Gastrocnemius medialis (tissue), 4 donors: ENCODE measurements around the gene NUTM2A.
"Not testable (repeated sequence)": the region's sequence is repeated elsewhere in the genome, so short reads cannot be mapped to it uniquely, and the experiment has no call there.

ENCODE experiments used
- CTCF ChIP-seq, 5 experiments: fragments of 450-650 bp in 3 of 5; fragments of 200-600 bp in 2 of 5; sonication (generic) in 2 of 5; IDR thresholded peaks in 4 of 5; conservative IDR thresholded peaks in 1 of 5; 1 replicate in 4 of 5; 2 replicates in 1 of 5; pipeline ENCODE4 v1.5.1; 2016 to 2019; ENCODE audit warnings: antibody characterized with exemption in 5 of 5, mild to moderate bottlenecking in 3 of 5, moderate library complexity in 3 of 5
- POLR2A ChIP-seq, 2 donors: fragments of 450-650 bp; IDR thresholded peaks; one replicate each; pipeline ENCODE4 v1.6.1; 2017; ENCODE audit warnings: antibody characterized with exemption in 2 of 2, mild to moderate bottlenecking in 2 of 2, moderate library complexity in 2 of 2

- not testable (repeated sequence) for TF ChIP-seq CTCF (IDR thresholded peaks at IDR 0.05 in 4 of 5, conservative IDR thresholded peaks at IDR 0.05 in 1 of 5); POLR2A (IDR thresholded peaks at IDR 0.05)
Observed at GRCh38 chr10:87187573-87187972, 37.7 kb upstream of the NUTM2A start.
